GM18868 (cell line): ENCODE measurements around the gene ZFHX3.

Experiments
- ATAC-seq: cut with Tn5 transposase; IDR thresholded peaks from one replicate; pipeline ENCODE4 v1.9.1; 2021; ENCODE audit warnings: mild to moderate bottlenecking, moderate library complexity; ENCODE audit not compliant: unreplicated experiment

Gene ZFHX3

GRCh38 chr16:72913551-72913950, 134.4 kb downstream of the ZFHX3 start:
- no peak for ATAC-seq

- ATAC-seq = no peak
Measured at GRCh38 chr16:72911971-72912370, 136.0 kb downstream of the ZFHX3 start.

- ATAC-seq = no peak
Measured at GRCh38 chr16:72910875-72911274, 137.1 kb downstream of the ZFHX3 start.

- no peak for ATAC-seq
Measured at GRCh38 chr16:72910381-72910780, 137.5 kb downstream of the ZFHX3 start.

- no peak for ATAC-seq
Measured at GRCh38 chr16:72909196-72909595, 138.7 kb downstream of the ZFHX3 start.

- ATAC-seq = no peak
Measured at GRCh38 chr16:72908362-72909167, 139.4 kb downstream of the ZFHX3 start.

- no peak for ATAC-seq
Measured at GRCh38 chr16:72905581-72905980, 142.3 kb downstream of the ZFHX3 start.

GRCh38 chr16:72903176-72903575, 144.8 kb downstream of the ZFHX3 start:
- ATAC-seq = no peak

GRCh38 chr16:72902206-72902605, 145.7 kb downstream of the ZFHX3 start:
- ATAC-seq = no peak

- no peak for ATAC-seq
Measured at GRCh38 chr16:72901000-72901627, 146.8 kb downstream of the ZFHX3 start.

GRCh38 chr16:72898216-72898825, 149.6 kb downstream of the ZFHX3 start:
- ATAC-seq = no peak

GRCh38 chr16:72897707-72898106, 150.2 kb downstream of the ZFHX3 start:
- no peak for ATAC-seq

- ATAC-seq = no peak
Measured at GRCh38 chr16:72896485-72897118, 151.3 kb downstream of the ZFHX3 start.

- ATAC-seq = no peak
Measured at GRCh38 chr16:72895951-72896350, 152.0 kb downstream of the ZFHX3 start.

GRCh38 chr16:72894293-72895151, 153.4 kb downstream of the ZFHX3 start:
- ATAC-seq = no peak

- ATAC-seq = no peak
Measured at GRCh38 chr16:72891291-72892227, 156.4 kb downstream of the ZFHX3 start.

- ATAC-seq = no peak
Measured at GRCh38 chr16:72890587-72890986, 157.3 kb downstream of the ZFHX3 start.

- no peak for ATAC-seq
Measured at GRCh38 chr16:72889616-72890582, 158.0 kb downstream of the ZFHX3 start.
